ENCODE measurements around the gene FBXO5. TPM values are rescaled to one million over a fixed set of nuclear protein-coding genes. Genes with fewer than 3 reads are reported as not detected.

The FBXO5 gene, protein sequence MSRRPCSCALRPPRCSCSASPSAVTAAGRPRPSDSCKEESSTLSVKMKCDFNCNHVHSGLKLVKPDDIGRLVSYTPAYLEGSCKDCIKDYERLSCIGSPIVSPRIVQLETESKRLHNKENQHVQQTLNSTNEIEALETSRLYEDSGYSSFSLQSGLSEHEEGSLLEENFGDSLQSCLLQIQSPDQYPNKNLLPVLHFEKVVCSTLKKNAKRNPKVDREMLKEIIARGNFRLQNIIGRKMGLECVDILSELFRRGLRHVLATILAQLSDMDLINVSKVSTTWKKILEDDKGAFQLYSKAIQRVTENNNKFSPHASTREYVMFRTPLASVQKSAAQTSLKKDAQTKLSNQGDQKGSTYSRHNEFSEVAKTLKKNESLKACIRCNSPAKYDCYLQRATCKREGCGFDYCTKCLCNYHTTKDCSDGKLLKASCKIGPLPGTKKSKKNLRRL
- total RNA-seq: 1 to 10 TPM; 2.6 to 7.2 (median 4.8) TPM

DNA sequence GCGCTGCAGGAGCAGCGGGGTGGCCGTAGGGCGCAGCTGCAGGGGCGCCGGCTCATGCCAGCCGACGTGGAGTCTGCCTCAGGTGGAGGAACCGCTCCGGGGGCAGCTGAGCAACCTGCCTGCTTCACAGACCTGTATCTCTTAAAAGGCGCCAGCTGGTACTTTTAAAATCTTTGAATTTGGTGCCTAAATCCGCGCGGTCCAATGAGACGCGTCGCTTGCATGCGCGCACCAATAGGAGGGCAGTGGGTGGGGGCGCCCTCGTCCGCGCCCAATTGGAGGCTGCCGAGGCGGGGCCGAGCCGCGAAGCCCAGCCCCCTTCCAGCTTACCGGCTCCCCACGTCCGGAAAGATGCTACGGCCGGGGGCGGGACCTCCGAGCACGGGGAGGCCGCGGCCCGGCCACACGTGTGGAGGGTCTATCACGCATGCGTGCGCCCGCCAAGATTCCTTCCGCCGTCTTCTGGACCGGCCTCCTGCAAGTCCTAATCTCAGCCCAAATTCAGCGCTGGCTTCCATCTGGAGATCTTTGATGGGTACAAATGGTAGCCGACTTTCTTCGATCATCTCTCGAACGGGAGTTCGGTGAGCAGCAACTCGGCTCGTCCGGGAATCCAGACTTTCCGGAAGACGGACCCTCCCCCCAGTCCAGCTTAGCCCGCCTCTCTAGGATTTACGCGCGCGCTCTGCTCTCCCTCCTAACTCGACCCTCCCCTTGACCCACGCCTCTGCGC lies at the start of gene FBXO5:
TSS of gene FBXO5 (minus strand) at position 138 of the 733 bp plus-strand sequence. CDS start at position 56, 82 bp downstream.
- TF ChIP-seq, protein P1, sequence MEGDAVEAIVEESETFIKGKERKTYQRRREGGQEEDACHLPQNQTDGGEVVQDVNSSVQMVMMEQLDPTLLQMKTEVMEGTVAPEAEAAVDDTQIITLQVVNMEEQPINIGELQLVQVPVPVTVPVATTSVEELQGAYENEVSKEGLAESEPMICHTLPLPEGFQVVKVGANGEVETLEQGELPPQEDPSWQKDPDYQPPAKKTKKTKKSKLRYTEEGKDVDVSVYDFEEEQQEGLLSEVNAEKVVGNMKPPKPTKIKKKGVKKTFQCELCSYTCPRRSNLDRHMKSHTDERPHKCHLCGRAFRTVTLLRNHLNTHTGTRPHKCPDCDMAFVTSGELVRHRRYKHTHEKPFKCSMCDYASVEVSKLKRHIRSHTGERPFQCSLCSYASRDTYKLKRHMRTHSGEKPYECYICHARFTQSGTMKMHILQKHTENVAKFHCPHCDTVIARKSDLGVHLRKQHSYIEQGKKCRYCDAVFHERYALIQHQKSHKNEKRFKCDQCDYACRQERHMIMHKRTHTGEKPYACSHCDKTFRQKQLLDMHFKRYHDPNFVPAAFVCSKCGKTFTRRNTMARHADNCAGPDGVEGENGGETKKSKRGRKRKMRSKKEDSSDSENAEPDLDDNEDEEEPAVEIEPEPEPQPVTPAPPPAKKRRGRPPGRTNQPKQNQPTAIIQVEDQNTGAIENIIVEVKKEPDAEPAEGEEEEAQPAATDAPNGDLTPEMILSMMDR (IDR thresholded peaks at IDR 0.05): no peak
- ATAC-seq (ENCODE audit: low FRiP score) (peak; percentile 96), DNase-seq (ENCODE audit: low spot score) (peak; percentile 80)

DNA sequence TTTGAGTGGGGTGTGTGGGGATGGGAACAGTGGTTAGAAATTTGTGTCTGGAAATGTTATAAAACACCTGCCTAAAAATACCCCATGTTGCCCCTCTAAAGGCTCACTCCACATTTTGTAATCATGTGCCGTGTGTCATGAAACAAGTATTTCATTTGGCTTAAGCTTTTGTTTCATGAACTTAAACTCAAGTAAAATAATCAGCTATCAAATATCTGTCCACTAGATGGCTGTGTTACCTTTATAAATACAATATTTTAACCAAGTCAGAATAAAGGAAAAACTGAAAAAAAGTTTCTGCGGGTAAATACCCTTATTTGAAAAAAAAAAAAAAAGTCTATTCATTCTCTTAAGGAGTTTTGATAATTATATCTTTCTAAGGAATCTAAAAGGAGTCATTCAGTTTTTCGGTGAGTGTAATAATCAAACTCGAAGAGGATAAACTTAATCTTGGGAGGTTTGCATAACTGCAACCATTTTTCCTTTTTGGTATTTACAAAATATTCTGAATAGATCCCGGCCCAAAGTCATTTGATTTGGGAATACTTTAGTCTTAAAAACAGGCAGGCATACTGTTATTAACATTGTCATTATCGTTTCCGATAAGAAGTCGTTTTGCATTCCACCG lies 49.5 kb upstream of the FBXO5 start:
- TF ChIP-seq, protein P1 (IDR thresholded peaks at IDR 0.05): no peak
- peak; percentile 57 for ATAC-seq (ENCODE audit: low FRiP score)

DNA sequence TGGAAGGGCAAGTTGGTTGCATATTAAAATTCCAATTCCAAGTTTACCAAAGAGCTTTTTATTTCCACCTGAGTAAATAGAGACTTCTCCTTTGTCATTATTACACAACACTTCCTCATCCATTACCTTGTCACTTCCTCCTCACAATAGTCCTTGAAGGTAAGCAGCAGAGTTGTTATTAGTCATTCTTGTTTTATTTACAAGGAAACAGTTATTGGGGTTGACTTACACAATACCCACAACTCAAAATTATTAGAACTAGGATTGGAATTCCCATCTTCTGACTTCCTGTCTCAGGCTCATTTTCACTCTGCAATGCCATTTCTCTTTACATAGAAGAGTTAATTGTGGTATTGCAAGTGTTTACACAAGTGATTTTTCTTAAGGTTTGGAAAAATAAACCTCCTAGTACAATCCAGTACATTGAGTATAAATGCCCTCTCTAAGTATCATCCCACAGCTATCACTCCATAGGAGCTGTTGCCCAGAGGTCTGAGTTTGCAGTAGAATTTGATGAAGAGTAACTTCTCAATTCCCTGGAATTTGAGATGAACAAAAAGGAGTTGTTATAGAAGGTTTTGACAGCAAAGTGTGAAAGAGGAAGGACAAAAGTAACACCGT lies 48.6 kb upstream of the FBXO5 start:
- DNase-seq (ENCODE audit: low spot score) (no peak), ATAC-seq (ENCODE audit: low FRiP score) (no peak)
- TF ChIP-seq, protein P1 (IDR thresholded peaks at IDR 0.05): no peak

More for the DNA sequence above, 49.5 kb upstream of the FBXO5 start:
- no peak for DNase-seq (ENCODE audit: low spot score)

DNA sequence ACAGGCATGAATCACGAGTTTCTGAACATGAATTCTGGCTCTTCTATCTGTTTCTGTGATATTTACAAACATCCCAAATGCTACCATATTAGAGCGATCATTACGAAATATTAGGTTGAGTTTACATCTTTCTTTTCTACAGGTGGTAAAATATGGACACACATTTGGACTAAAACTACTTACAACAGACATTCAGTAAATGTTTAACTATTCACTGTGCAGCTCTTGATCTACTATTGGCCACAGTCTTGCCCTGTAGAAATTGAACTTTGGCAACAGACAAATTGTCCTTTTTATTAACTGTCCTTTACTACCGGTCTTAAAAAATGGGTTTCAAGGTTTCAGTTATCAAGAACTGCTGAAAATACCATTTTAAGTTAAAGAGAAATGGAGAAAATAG lies 46.1 kb upstream of the FBXO5 start:
- DNase-seq (ENCODE audit: low spot score) (no peak), ATAC-seq (ENCODE audit: low FRiP score) (no peak)
- TF ChIP-seq, protein P1 (IDR thresholded peaks at IDR 0.05): no peak

DNA sequence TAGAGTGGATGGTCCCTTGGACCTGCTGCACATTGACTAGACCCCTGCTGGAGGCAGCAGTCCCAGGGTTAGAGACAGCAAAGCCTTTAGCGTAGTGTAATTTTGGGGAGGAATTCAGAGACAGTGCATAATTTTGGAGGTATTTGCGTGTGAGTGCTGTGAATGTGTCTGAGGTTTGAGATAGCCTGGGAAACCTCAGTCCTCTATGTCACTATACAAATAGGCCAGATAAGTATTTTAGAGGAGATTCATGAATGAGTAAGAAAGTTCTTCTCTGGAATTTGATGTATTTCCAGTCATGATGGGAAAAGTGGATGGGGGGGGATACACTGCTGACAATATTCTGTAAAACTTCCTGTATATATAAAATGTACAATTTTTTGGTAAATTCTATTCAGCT lies 45.4 kb upstream of the FBXO5 start:
- TF ChIP-seq, protein P1 (IDR thresholded peaks at IDR 0.05): no peak
- ATAC-seq (ENCODE audit: low FRiP score) (no peak), DNase-seq (ENCODE audit: low spot score) (no peak)

DNA sequence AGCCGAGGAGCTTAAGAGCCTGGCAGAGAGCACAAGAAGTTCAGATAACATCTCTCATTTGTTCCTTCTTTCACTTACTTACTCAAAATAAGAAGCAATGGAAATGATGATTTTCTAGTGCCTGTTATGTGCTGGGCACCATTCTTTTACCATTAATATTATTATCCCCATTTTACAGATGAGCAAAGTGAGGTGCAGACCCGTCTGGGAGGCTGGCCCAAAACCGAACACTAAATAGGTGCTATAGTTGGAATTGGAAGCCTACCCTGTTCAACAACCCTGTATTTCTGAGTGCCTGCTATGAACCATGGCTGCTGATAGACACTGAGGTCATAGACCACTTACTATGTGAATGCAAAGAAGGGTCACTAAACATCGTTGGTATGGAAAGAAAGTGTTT lies 44.6 kb upstream of the FBXO5 start:
- ATAC-seq (ENCODE audit: low FRiP score): no peak

More for the DNA sequence above, 44.6 kb upstream of the FBXO5 start:
- TF ChIP-seq, protein P1 (IDR thresholded peaks at IDR 0.05): no peak
- DNase-seq (ENCODE audit: low spot score): no peak

Data from omental fat pad (tissue), 4 donors.